Measurements from ENCODE around the gene CABLES1.

The CABLES1 gene

GRCh38 chr18:23212161-23212560 is 76.9 kb downstream of the CABLES1 start:
- DNase-seq, result no peak
- Mint-ChIP-seq H3K4me3 (no peak overlapping the region), H3K27me3 (peaks cover 2% of the 10 kb centered on the region), H3K27ac (no peak overlapping the region), H3K4me1 (peaks cover 31% of the 10 kb centered on the region), H3K9me3 (peaks cover 12% of the 10 kb centered on the region), H3K36me3 (ENCODE audit: low read depth) (peaks cover 21% of the 10 kb centered on the region)
- no peak for ATAC-seq

GRCh38 chr18:23213200-23213599 is 77.9 kb downstream of the CABLES1 start:
- no peak for DNase-seq
- Mint-ChIP-seq H3K9me3 (peaks cover 8% of the 10 kb centered on the region), H3K4me1 (peaks cover 20% of the 10 kb centered on the region), H3K27me3 (peaks cover 2% of the 10 kb centered on the region), H3K4me3 (no peak overlapping the region), H3K36me3 (ENCODE audit: low read depth) (peaks cover 12% of the 10 kb centered on the region), H3K27ac (no peak overlapping the region)
- no peak for ATAC-seq

GRCh38 chr18:23217781-23218180 is 82.5 kb downstream of the CABLES1 start:
- Mint-ChIP-seq H3K4me1 (no peaks in the 10 kb centered on the region), H3K36me3 (ENCODE audit: low read depth) (no peaks in the 10 kb centered on the region), H3K27me3 (peaks cover 2% of the 10 kb centered on the region), H3K9me3 (no peaks in the 10 kb centered on the region), H3K4me3 (no peak overlapping the region), H3K27ac (no peak overlapping the region)
- DNase-seq (no peak), ATAC-seq (no peak)

- peaks cover 8% of the 10 kb centered on the region for H3K4me1 Mint-ChIP-seq
- H3K27me3 Mint-ChIP-seq, result peaks cover 2% of the 10 kb centered on the region
- H3K27ac Mint-ChIP-seq, result no peak overlapping the region
- no peaks in the 10 kb centered on the region for H3K36me3 Mint-ChIP-seq (ENCODE audit: low read depth)
- no peaks in the 10 kb centered on the region for H3K9me3 Mint-ChIP-seq
- DNase-seq (no peak), ATAC-seq (peak; percentile 18)
- no peak overlapping the region for H3K4me3 Mint-ChIP-seq
Observed at GRCh38 chr18:23220355-23220754, 85.1 kb downstream of the CABLES1 start.

- DNase-seq (no peak), ATAC-seq (no peak)
- peaks cover 13% of the 10 kb centered on the region for H3K36me3 Mint-ChIP-seq (ENCODE audit: low read depth)
- peaks cover 6% of the 10 kb centered on the region for H3K9me3 Mint-ChIP-seq
- no peaks in the 10 kb centered on the region for H3K27me3 Mint-ChIP-seq
- H3K4me3 Mint-ChIP-seq, result no peak overlapping the region
- peaks cover 39% of the 10 kb centered on the region for H3K4me1 Mint-ChIP-seq
- no peak overlapping the region for H3K27ac Mint-ChIP-seq
Observed at GRCh38 chr18:23223641-23224040, 88.4 kb downstream of the CABLES1 start.

- ATAC-seq, result no peak
- H3K4me3 Mint-ChIP-seq, result no peak overlapping the region
- peaks cover 6% of the 10 kb centered on the region for H3K9me3 Mint-ChIP-seq
- H3K27ac Mint-ChIP-seq, result peak overlapping the region; percentile 61
- H3K36me3 Mint-ChIP-seq (ENCODE audit: low read depth), result peaks cover 20% of the 10 kb centered on the region
- no peak for DNase-seq
- no peaks in the 10 kb centered on the region for H3K27me3 Mint-ChIP-seq
- H3K4me1 Mint-ChIP-seq, result peaks cover 56% of the 10 kb centered on the region
Observed at GRCh38 chr18:23225503-23225902, 90.2 kb downstream of the CABLES1 start.

- Mint-ChIP-seq H3K27ac (peak overlapping the region; percentile 17), H3K4me3 (no peak overlapping the region), H3K9me3 (peaks cover 10% of the 10 kb centered on the region), H3K27me3 (no peaks in the 10 kb centered on the region), H3K36me3 (ENCODE audit: low read depth) (peaks cover 25% of the 10 kb centered on the region), H3K4me1 (peaks cover 64% of the 10 kb centered on the region)
- DNase-seq, result no peak
- no peak for ATAC-seq
Observed at GRCh38 chr18:23226391-23226790, 91.1 kb downstream of the CABLES1 start.

GRCh38 chr18:23226930-23227725 is 91.8 kb downstream of the CABLES1 start:
- peaks cover 30% of the 10 kb centered on the region for H3K36me3 Mint-ChIP-seq (ENCODE audit: low read depth)
- H3K27me3 Mint-ChIP-seq, result no peaks in the 10 kb centered on the region
- H3K4me1 Mint-ChIP-seq, result peaks cover 72% of the 10 kb centered on the region
- DNase-seq (no peak), ATAC-seq (no peak)
- peaks cover 13% of the 10 kb centered on the region for H3K9me3 Mint-ChIP-seq
- H3K4me3 Mint-ChIP-seq, result no peak overlapping the region
- peak overlapping the region; percentile 37 for H3K27ac Mint-ChIP-seq

GRCh38 chr18:23227726-23228070 is 92.4 kb downstream of the CABLES1 start:
- Mint-ChIP-seq H3K4me3 (no peak overlapping the region), H3K27ac (no peak overlapping the region), H3K36me3 (ENCODE audit: low read depth) (peaks cover 30% of the 10 kb centered on the region), H3K4me1 (peaks cover 77% of the 10 kb centered on the region), H3K9me3 (peaks cover 13% of the 10 kb centered on the region), H3K27me3 (no peaks in the 10 kb centered on the region)
- DNase-seq, result no peak
- no peak for ATAC-seq

GRCh38 chr18:23228102-23229061 is 93.1 kb downstream of the CABLES1 start:
- H3K4me3 Mint-ChIP-seq, result peak overlapping the region; percentile 39

GRCh38 chr18:23229472-23229871 is 94.2 kb downstream of the CABLES1 start:
- Mint-ChIP-seq H3K4me1 (peaks cover 80% of the 10 kb centered on the region), H3K27ac (peak overlapping the region; percentile 64), H3K27me3 (no peaks in the 10 kb centered on the region), H3K9me3 (peaks cover 13% of the 10 kb centered on the region), H3K36me3 (ENCODE audit: low read depth) (peaks cover 35% of the 10 kb centered on the region), H3K4me3 (no peak overlapping the region)
- no peak for DNase-seq
- ATAC-seq, result no peak

More at GRCh38 chr18:23228102-23229061, 93.1 kb downstream of the CABLES1 start:
- H3K9me3 Mint-ChIP-seq, result peaks cover 13% of the 10 kb centered on the region
- no peaks in the 10 kb centered on the region for H3K27me3 Mint-ChIP-seq
- H3K27ac Mint-ChIP-seq, result peak overlapping the region; percentile 80
- ATAC-seq (peak; percentile 53), DNase-seq (peak; percentile 35)
- peaks cover 80% of the 10 kb centered on the region for H3K4me1 Mint-ChIP-seq
- H3K36me3 Mint-ChIP-seq (ENCODE audit: low read depth), result peaks cover 34% of the 10 kb centered on the region

- Mint-ChIP-seq H3K9me3 (peaks cover 13% of the 10 kb centered on the region), H3K27ac (peak overlapping the region; percentile 84), H3K36me3 (ENCODE audit: low read depth) (peaks cover 35% of the 10 kb centered on the region), H3K4me3 (no peak overlapping the region), H3K4me1 (peaks cover 72% of the 10 kb centered on the region), H3K27me3 (no peaks in the 10 kb centered on the region)
- DNase-seq, result no peak
- ATAC-seq, result no peak
Observed at GRCh38 chr18:23230686-23231085, 95.4 kb downstream of the CABLES1 start.

- peak overlapping the region; percentile 84 for H3K27ac Mint-ChIP-seq
- H3K4me1 Mint-ChIP-seq, result peaks cover 66% of the 10 kb centered on the region
- peaks cover 32% of the 10 kb centered on the region for H3K36me3 Mint-ChIP-seq (ENCODE audit: low read depth)
- H3K4me3 Mint-ChIP-seq, result peak overlapping the region; percentile 32
- peak; percentile 94 for ATAC-seq
- H3K27me3 Mint-ChIP-seq, result no peaks in the 10 kb centered on the region
- H3K9me3 Mint-ChIP-seq, result peaks cover 12% of the 10 kb centered on the region
- peak; percentile 68 for DNase-seq
Observed at GRCh38 chr18:23231340-23232021, 96.2 kb downstream of the CABLES1 start.

GRCh38 chr18:23232331-23232730 is 97.0 kb downstream of the CABLES1 start:
- H3K4me3 Mint-ChIP-seq, result peak overlapping the region; percentile 18
- H3K36me3 Mint-ChIP-seq (ENCODE audit: low read depth), result peaks cover 25% of the 10 kb centered on the region
- H3K9me3 Mint-ChIP-seq, result peaks cover 7% of the 10 kb centered on the region
- H3K4me1 Mint-ChIP-seq, result peaks cover 66% of the 10 kb centered on the region
- no peak for ATAC-seq
- peak overlapping the region; percentile 61 for H3K27ac Mint-ChIP-seq
- H3K27me3 Mint-ChIP-seq, result no peaks in the 10 kb centered on the region
- no peak for DNase-seq
